Kidney tubule cell (primary cell): ENCODE data around the gene CDCA8.
"Not testable (repeated sequence)": the region's sequence is repeated elsewhere in the genome, so short reads cannot be mapped to it uniquely, and the experiment has no call there.

ENCODE experiments used
- DNase-seq: peaks from one replicate; pipeline ENCODE4 v3.0.0-alpha.2; 2018; ENCODE audit warnings: low spot score

Gene CDCA8

DNA sequence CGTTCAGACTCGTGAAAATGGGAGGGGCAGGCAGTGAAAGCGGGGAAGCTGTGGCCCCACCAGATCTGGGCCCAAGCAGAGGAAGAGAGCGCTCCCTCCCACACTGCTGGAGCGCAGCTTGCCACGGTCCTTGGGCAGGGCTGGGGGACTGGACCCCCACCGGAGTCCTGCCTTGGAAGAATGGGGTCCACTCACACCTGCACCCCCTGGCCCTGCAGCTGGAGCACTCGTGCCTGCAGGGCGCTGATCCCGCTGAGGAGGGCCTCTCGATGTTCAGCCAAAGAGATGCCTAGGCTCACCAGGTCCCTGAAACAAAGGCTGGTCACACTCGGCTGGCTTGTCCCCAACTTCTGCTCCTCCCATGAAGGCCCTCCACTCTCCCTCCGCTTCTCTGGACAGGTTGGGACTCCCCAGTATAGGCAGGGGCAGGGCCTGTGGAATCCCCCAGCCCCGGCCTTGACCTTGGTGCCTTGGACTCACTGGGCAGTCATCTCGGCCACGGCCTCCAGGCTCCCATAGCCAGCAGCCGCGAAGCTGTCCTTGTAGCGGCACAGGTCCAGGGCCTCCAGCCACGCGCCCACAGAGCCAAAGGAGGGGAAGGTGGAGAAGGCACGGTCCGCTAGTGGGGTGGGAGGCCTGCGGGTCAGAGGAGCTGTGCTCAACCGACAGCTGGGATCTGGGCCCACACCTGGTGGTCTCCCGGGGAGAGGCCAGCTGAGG, 26.0 kb downstream of the CDCA8 start:
- DNase-seq, result no peak

DNA sequence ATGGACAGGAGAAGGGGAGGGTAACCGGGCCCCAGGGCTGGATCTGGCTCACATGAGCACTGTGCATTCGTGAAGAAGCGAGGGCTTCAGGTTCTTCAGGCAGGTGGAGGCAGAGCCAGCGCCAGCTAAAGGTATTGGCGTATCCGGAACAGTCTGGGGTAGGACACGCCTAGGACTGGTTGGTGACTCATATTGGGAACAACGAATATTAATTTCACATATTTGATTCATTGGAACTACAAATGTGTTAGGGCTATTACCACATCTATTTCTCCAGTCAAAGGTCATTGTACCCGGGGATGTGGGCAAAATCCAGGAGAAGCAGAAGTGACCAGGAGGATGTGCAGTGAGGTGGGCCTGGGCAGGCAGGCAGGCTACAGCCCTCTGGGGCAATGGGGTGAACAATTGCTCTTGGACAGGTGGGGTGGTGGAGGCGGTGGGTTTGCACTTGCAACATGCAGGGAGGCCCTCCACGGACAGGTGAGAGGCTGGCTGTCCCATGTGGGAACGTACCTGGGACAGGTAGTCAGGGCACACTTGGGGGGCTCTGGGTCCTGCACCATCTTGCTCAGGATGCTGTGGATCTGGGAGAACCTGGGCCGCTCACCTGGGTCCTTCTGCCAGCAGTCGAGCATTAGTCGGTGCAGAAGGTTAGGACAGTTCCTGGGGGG, 26.7 kb downstream of the CDCA8 start:
- DNase-seq, result no peak

DNA sequence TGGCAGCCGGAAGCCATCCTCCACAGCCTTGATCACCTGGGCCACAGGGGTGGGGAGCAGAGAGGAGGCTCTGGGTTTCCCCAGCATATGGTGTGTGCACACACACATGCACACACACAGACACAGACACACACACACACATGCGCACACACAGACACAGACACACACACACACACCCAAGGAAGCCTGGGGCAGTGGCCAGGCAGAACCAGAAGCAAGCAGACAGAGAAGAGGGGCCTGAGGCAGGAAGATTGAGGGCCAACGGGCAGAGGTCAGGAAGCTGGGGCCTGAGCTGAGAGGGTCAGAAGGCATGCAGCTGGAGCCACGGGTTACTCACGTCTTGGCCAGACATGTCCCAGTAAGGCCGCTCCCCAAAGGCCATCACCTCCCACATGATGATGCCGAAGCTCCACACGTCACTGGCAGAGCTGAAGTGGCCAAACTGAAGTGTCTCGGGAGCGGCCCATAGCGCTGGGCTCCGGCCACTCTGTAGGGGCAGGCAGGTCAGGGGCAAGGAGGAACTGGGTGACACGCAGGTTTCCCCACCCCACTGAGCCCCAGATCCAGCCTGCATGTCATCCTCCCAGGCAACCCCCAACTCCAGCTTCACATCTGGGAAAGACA, 27.4 kb downstream of the CDCA8 start:
- no peak for DNase-seq

DNA sequence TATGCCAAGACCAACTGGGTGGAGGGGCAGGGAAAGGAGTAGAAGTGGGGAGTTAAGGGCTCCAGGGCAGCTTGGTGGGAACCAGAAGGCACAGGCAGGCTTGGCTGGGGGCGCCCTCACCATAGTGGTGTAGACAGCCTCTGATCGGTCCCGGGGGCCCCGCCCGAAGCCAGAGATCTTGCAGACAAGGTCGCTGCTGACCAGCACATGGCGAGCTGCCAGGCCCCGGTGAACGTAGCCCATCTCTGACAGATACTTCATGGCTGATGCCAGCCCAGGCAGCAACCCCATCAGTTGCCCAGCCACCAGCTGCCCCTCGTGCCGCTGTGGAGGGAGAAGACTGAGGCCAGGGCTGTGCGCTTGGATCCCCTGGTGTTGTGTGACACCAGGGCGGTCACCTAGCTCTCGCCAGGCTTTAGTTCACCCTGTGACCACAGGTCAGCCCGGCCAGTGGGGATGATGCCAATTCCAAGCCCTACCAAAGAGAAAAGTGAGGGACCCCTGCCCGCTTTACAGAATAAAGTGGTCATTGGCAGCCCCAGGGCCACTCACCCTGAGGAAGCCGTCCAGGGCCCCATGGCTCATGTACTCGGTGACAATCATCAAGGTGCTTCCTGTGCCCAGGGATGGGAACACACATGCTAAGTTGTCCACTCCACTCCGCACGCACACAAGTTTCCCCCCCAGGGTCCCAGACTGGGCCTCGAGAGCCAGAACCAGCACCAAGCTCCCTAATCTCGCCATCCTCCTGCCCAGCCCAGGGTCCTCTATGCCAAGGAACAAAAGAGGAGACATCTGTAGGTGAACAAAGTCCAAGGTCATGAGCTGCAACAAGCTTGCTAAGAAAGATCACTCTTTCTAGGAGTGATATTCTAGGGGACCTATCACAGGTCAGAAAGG, 28.2 kb downstream of the CDCA8 start:
- DNase-seq, result no peak

DNA sequence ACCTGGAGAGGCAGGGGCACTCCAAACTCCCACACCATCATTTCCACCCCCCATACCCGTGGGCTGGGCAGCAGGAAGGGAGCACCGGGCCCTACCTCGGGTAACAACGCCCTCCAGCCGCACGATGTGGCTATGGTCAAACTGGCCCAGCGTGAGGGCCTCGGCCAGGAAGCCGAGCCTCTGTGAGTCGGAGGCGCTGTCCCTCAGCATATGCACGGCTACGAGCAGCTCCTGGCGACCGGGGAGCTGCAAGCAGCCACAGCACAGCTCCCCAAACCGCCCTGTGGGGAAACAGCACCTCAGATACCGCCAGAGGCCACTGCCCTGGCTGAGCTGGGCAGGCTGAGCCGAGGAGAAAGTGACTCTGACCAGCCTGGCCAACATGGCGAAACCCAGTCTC, 29.2 kb downstream of the CDCA8 start:
- no peak for DNase-seq

DNA sequence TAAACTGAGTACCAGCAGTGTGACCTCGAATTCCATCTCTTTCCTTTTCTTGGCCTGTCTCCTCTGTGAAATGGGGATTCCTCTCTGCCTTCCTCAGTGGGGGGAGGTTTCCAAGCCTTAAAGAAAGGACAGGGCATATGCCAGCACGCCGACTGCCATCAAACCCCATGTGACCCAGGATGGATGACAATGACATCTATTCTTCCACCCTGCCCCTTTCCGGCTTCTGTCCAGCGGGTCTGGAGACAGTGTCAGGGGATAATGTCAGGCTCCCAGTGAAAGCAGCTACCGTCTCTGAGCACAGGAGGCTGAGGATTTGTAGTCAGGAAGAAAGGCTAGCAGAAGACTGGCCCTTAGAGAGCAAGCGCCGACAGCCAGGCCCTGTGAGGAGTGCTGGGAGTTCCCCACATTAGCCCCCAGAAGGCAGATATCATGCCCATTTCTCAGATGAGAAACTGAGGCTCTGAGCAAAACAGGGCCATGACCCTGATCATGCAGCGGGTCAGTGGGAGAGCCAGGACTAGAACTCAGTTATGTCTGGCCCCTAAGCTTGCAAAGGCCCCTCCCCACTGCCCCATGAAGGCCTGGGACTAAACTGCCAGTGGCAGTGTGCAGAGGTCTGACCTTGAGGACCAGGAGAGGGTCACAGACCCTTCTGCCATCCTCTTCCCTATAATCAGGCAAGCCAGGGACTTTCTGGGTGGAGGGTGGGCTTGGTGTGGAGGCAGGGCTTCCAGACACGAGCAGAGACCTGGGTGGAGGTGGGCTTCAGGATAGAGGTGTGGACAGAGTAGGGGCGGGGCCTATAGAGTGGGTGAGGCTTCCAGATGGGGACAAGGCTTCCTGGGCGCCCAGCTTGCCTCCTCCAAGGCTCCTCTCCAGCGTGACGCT, 30.1 kb downstream of the CDCA8 start:
- DNase-seq, result no peak

DNA sequence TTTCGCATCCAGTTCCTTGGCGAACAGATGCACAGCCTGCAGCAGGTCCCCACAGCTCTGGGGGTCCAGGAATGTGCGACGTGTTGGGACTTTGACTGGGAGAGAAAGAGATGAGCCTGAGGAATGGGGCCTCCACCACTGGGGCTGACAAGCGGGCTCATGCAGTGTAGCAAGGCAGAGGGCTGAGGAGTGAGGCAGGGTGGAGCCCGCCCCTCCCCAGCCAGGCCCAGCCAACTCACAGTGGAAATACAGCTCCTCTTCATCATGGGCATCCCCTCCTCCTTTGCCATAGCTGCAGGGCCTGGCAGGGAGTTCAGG, 30.7 kb downstream of the CDCA8 start:
- no peak for DNase-seq

DNA sequence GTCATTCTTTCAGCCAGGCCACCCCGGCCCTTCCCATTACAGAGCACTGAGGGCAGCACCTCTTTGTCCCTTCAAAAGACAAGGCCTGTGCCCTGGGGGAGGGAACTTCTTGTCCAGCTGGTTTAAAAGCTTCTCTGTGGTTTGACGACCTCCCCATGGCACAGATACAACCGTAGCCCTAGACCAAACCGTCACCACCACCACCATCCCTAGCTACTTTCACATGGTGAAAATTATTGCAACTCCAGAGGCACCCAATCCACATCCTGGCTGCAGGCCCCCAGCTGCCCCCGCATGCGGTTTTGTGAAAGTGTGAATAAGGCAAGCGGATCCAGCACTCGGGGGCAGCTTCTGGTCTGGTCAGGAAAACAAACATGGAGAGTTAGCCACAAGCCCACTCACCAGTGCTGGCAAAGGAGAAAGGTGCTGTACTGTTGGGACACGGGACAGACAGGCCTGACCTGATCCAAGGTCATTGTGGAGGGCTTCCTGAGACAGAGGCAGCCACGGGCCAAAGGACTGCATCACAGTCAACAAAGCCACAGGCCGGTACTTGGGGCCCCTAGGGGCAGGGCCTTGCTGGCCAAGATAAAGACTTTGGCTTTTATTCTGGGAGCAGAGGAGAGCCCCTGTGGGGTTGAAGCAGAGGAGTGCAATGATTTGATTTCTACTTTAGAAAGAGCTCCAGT, 31.2 kb downstream of the CDCA8 start:
- no peak for DNase-seq

DNA sequence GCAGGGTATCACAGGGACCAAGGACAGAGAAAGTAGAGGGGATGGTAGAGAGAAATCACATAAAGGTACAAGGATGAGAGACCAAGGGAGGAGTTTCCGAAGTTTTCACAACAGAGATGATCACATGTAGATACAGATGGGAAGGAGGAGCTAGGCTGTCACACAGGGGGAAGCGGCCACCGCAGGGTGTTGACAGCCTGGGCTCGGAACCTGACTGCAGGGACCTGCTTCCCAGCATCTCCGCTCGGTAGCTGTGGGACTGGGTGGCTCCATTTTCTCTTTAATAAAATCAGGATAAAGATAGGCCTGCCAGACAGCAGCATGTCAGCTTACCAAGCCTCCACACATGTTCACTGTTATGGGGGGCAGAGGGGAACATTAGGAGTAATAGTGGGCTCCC, 32.3 kb downstream of the CDCA8 start:
- no peak for DNase-seq

DNA sequence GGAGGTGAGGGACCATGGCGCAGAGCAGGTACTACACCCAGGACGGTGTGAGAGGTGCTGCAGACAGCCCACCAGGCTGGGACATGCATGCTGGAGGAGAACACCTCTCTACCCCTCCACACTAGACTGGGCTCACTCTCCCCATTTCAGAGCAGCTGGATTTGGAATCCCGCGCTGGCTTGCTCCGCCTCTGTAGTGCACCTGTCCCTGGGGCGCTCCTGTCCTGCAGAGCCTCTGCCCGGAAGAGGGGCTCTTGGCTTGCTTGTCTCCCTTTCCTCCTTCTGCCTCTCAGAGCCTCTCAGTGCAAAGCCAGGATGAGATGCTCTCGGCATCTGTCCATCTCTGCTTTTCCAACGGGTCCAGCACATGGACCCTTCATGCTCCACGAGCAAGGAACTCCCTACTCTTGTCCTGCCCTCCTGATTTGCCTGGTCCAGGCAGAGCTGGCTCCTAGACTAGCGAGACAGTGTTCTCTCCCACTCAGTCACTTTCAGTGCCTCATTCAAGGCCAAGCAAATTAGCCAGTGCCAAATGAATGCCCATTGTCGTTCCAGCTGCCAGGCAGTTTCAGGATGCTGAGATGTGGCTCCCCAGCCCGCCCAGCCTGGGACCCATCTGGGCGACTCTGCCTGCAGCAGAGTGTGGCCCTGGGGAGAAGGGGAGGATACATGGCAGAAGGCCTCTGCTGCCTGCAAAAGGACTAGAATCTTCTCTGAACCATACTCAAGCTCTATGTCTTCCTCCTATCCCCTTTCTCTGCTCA, 33.7 kb downstream of the CDCA8 start:
- DNase-seq, result no peak

DNA sequence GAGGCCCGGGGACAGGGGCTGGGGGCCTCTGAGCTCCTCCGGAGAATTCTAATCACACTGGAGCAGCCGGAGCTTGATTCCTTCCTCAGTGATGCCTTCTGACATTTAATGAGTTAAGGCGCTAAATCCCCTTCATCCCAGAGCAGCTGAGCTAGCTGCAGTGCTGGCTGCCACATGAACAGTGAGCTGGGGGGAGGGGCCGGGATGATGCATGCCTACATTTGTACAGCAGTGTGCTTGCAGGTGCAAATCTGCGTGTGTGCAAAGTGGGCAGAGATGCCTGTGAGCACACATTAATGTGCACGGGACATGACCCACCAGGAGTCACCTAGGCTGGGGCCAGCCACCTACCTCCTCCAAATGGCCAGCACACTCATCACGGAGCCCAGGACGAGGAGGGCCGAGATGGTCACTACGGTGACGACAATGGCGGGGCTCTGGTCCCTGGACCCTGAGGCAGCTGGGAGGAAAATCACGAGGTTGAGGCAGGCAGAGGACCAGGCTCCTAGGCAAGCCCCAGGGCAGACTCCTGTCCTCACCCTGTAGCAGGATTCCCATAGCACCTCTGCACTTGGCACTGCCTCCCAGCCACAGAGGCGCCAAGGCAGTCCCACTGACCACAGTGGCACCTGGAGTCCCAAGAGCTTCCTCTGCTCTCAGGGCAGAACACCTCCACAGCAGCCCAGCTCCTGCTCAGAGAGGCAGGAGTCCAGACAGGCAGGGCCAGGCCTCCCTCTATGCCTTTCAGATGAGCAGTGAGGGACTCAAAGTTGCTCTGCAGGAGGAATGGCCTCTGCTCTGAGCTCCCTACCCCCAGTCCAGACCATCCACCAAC, 34.7 kb downstream of the CDCA8 start:
- no peak for DNase-seq

DNA sequence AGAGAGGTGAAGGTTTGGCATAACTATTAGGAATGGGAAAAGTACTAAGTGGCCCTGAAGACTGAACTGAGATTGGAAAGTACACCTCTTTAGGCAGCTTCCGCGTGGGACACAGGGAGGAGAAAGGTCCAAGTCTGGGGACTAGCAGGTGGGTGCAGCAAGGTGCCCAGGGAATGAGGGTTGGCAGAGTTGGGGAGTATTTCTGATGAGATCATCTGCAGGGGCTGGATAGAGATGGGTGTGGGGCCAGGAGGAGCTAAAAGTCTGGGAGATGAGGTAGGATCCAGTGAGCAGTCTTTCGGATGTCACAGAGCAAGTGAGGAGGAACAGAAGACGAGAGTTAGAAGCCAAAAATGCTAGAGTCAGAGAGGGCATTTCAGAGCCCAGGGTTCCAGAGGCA, 36.1 kb downstream of the CDCA8 start:
- DNase-seq, result no peak

DNA sequence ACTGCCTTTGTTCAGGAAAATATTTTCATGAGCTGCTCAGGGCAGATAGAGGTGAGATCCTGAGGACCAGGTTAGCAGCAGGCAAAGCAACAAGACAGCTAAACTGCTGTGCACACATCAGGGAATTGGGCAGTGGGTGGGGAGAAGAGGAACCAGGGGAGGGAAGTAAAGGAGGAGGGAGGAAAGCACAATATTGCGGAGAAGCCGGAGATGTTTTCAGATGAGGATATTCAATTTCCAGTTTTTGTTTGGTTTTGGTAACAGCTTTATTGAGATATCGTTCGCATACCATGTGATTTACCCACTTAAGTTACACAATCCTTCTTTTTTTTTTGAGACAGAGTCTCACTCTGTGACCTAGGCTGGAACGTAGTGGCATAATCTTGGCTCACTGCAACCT, 38.1 kb downstream of the CDCA8 start:
- no peak for DNase-seq

DNA sequence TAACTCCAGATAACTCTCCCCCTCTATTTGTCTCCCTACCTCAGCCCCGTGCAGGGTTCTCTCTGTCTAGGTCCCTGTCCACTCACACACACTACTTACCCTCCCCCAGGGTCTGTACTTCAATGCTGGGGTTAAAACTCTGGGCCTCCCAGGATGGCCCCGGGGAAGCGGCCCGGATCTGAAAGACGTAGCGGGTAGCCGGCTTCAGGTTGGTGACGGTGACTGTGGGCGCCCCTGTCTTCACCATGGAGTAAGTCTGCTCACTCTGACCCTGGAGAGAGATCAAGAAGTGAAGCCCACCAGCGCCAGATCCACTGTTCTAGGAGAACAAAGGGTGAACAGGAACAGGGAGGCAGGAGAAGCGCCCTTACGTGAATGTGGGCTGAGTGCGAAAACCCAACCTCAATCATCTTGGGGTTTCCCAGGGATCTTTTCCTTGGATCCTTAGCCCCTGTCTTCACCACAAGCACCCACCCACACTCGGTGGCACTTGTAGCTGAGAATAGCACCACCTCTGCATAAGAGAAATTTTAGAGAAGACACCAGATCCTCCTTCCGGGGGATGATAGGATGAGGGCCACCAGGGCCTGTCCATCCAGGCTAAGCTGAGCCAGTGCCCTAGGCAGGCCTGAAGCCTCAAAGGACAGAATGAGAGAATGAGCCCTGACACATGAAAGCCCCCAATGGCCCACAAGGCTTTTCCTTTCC, 39.1 kb downstream of the CDCA8 start:
- no peak for DNase-seq

DNA sequence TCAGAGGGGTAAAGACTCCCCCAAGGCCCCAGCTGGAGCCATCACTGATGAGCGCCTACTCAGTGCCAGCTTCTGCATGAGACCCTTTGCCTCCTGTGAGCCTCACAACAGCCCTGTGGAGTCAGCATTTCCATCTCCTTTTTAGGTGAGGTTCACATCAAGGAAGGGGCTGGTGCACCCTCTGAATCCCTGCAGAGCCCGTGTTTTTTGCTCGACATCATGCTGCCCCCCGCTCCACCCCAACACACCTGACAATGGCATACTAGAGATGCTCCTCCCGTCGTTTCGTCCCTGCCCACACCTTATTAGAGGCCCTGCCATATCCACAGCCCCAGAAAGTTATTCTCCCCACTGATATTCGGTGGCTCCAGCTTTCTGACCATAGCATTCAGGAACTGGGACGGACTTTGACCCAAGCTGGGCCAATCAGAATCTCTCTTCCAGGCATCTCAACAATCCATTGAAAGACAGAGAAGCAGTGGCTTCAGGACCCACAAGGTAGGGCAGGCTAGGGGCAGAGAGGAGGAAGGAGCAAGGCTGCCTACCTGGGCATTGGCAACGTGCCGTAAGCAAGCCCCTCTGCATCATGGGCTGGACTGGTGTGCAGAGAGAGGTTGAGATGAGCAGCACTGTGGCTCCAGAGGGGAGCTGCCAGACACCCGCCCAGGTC, 39.9 kb downstream of the CDCA8 start:
- no peak for DNase-seq

DNA sequence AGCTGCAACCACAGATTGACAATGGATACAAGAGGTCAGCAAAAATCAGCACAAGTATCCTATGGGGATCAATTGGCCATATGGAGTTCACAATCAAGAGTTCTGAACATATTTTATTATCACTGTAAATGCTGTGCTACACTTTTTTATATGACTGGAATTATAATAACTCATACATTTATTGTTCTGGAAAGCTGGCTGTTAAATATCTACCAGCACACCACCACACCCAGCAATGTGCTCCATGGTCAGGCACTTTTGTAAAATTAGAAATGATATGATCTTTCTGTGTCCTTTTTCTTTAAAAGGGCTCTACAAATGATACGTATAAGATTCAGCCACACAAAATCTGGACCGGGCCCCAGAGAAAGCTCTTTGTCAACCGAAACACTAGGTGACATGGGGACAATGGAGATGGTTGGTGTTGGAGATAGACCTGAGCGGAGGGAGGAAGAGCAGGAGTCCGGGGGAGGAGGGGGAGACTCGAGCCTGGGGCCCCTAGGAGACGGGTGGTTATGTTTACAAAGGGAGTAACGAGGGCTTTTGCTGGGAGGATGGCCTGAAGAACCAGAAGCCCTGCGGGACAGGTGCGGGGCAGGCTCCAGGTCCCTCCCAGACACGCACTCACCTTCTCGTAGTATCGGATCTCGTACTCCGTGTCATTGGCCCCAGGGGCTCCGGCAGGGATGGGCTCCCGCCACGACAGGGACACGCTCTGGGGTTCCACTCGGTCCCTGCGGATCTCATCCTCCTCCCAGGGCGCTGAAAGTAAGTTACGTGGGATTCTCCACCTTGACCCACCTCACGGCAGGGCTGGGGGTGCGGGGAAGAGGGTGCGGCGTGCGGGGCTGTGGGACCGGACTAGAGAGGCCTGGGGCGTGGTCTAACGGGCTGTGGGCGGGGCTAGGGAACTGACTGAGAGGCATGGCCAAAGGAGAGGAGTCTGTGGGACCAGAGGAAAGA, 42.6 kb downstream of the CDCA8 start:
- no peak for DNase-seq

DNA sequence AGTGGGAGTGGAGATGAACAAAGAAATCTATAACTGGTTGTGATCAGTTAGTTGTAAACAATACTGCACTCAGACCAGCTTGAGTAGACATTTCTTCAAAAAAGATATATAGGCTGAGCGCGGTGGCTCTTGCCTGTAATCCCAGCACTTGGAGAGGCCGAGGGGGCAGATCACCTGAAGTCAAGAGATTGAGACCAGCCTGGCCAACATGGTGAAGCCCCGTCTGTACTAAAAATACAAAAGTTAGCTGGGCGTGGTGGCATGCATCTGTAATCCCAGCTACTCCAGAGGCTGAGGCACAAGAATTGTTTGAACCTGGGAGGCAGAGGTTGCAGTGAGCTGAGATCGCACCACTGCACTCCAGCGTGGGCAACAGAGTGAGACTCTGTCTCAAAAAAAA, 45.7 kb downstream of the CDCA8 start:
- DNase-seq, result not testable (repeated sequence)
